CMK (cell line): ENCODE data around the gene FREM2.

ENCODE experiments used
- DNase-seq: peaks from one replicate; pipeline ENCODE4 v3.0.0-alpha.2; 2010; ENCODE audit warnings: low read depth

FREM2 gene

GRCh38 chr13:38687246-38688229 lies 661 bp downstream of the FREM2 start:
- DNase-seq = no peak

- no peak for DNase-seq
These were observed 1.8 kb downstream of the FREM2 start for GRCh38 chr13:38688674-38689073.

- DNase-seq = no peak
These were observed 3.4 kb downstream of the FREM2 start for GRCh38 chr13:38690231-38690630.

- no peak for DNase-seq
These were observed 6.3 kb downstream of the FREM2 start for GRCh38 chr13:38693168-38693567.

- no peak for DNase-seq
These were observed 6.8 kb downstream of the FREM2 start for GRCh38 chr13:38693641-38694040.

- DNase-seq = no peak
These were observed 10.3 kb downstream of the FREM2 start for GRCh38 chr13:38697197-38697596.

GRCh38 chr13:38697628-38698333 lies 10.9 kb downstream of the FREM2 start:
- no peak for DNase-seq

- no peak for DNase-seq
These were observed 13.2 kb downstream of the FREM2 start for GRCh38 chr13:38700051-38700450.

GRCh38 chr13:38702669-38703068 lies 15.8 kb downstream of the FREM2 start:
- DNase-seq = no peak

GRCh38 chr13:38703255-38703654 lies 16.4 kb downstream of the FREM2 start:
- DNase-seq = no peak

- DNase-seq = no peak
These were observed 18.5 kb downstream of the FREM2 start for GRCh38 chr13:38705365-38705764.

GRCh38 chr13:38707460-38707859 lies 20.6 kb downstream of the FREM2 start:
- DNase-seq = no peak

GRCh38 chr13:38713046-38713445 lies 26.2 kb downstream of the FREM2 start:
- no peak for DNase-seq

- DNase-seq = no peak
These were observed 31.5 kb downstream of the FREM2 start for GRCh38 chr13:38718374-38718773.

GRCh38 chr13:38730332-38730731 lies 43.5 kb downstream of the FREM2 start:
- no peak for DNase-seq

GRCh38 chr13:38733146-38733545 lies 46.3 kb downstream of the FREM2 start:
- no peak for DNase-seq

- no peak for DNase-seq
These were observed 49.0 kb downstream of the FREM2 start for GRCh38 chr13:38735665-38736440.

- no peak for DNase-seq
These were observed 56.6 kb downstream of the FREM2 start for GRCh38 chr13:38743466-38743865.

GRCh38 chr13:38752686-38753085 lies 65.8 kb downstream of the FREM2 start:
- no peak for DNase-seq

- DNase-seq = no peak
These were observed 67.0 kb downstream of the FREM2 start for GRCh38 chr13:38753878-38754277.

GRCh38 chr13:38755793-38756192 lies 68.9 kb downstream of the FREM2 start:
- no peak for DNase-seq

- DNase-seq = no peak
These were observed 71.4 kb downstream of the FREM2 start for GRCh38 chr13:38758277-38758676.
